Left ventricle myocardium superior (tissue), 1 donor: ENCODE data around the gene OR2A1. TPM values are rescaled to one million over a fixed set of nuclear protein-coding genes. Genes with fewer than 3 reads are reported as not detected.
"Not testable (repeated sequence)": the region's sequence is repeated elsewhere in the genome, so short reads cannot be mapped to it uniquely, and the experiment has no call there.

Source experiments
- ATAC-seq: fragments of 200-7000 bp; cut with Tn5 transposase; one replicate; pipeline ENCODE4 v1.9.1; 2020; ENCODE audit warnings: mild to moderate bottlenecking, moderate library complexity
- DNase-seq: peaks from one replicate; pipeline ENCODE4 v3.0.0-alpha.2; 2020
- intact Hi-C: fragments of 100-400 bp; cut with micrococcal nuclease; formaldehyde crosslinking; loops from one replicate; pipeline ENCODE4 v1.11.0; 2022
- total RNA-seq: library from RNA; stranded (reverse); fragmentation: NEBNext Ultra II Directional; extraction: Animal tissue kit (Norgen Biotek cat#: 25700); gene quantifications from one replicate; pipeline ENCODE4 v1.2.1, GENCODE V29; 2021
- donor health status: DM: no; HTN: yes; CAD: no; lungs with severe emphysema.

The OR2A1 gene
- total RNA-seq, 1 donor from 2014 or later, result not detected

DNA sequence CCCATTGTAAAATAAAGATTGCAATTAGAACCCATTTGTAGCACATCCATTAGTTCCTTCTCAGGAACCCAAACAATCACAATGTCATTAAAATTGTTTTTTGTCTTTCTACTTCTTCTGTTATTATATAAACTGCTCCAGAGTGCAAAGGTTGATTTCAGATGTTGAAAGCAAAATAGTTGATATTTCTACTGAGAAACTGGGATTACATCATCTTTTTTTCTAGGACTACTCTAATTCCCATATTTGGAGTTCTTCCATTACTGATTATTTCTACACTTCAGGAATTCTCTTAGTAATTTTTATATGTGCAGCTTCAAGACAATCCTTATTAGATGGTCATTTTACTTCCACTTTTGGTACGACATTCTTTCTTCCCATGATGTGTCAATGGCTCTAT is 5.3 kb downstream of the OR2A1 start:
- intact Hi-C loops, DNase-seq, ATAC-seq: not testable (repeated sequence)

DNA sequence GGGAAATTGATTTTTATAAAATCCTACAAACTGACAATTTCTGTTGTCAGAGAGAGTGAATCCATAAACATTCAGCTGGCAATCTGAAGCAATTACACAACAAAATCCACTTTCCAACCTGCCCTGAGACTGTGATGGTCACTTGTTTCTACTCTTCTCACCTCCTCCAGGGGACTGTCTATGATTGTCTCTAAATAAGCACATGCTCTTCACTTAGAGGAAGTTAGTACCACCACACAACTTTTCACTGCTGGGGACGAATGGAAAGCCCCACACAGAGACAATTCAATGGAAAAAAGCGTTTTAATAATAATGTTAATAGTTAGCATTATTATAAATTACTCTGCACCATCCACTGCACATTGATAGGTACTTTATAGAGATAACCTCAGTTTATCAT is 7.3 kb downstream of the OR2A1 start:
- ATAC-seq, DNase-seq, intact Hi-C loops: not testable (repeated sequence)

DNA sequence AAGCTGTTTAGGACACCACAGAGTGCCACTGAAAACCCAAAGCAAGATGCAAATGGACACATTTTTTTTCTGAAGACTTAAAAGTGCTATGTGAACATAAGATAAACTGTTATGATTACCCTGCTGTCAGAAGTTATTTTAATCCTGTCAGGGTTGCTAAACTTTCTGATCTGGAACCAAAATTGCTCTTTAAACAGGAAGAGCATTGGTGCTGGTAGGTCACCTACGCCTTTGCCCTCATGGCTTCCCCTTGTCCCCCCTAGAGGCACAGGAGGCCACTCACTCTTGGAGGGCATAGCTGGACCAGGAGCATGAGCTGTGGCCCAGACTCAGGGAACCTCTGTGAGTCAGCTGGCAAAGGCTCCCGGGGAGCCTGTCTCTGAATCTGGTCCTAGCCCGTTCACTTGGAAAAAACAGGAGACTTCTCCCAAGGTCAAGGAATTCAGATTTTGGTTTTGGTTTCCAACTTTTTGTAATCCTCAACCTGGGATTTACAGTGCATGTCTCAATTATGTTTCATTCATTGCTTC is 9.5 kb downstream of the OR2A1 start:
- intact Hi-C loops, ATAC-seq, DNase-seq: not testable (repeated sequence)

DNA sequence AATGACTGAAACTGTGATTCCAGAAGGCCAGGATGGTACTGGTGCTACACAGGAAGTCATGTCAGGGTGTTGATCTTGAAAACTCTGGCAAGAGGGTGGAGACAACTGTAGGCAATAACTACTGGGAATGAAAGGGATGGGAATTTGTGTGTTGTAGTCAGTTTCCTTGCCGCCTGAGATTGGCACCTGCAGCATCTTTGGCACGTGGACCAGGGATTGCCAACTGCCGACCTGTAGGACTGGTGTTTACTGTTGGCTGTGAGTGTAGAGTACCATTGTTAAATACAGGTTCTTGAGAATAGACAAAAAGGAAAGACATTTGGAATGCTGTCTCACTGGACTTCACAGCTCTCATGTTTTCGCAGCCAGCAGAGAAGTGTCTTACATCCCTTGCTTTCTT is 11.1 kb downstream of the OR2A1 start:
- peak; percentile 28 for DNase-seq
- ATAC-seq, intact Hi-C loops: not testable (repeated sequence)

DNA sequence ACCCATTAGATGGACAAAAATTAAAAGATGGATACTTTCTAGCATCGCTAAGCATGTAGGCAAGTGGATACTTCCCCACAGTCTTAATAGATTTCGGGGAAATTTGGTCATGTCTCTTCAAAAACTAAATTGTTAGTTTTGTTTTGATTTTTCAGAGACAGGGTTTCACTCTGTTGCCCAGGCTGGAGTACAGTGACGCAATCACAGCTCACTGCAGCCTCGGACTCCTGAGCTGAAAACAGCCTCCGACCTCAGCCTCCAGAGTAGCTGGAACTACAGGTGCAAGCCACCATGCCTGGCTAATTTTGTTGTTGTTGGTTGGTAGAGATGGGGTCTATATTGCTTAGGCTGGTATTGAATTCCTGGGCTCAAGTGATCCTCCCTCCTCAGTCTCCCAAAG is 13.6 kb downstream of the OR2A1 start:
- DNase-seq, result peak; percentile 10
- intact Hi-C loops, ATAC-seq: not testable (repeated sequence)

DNA sequence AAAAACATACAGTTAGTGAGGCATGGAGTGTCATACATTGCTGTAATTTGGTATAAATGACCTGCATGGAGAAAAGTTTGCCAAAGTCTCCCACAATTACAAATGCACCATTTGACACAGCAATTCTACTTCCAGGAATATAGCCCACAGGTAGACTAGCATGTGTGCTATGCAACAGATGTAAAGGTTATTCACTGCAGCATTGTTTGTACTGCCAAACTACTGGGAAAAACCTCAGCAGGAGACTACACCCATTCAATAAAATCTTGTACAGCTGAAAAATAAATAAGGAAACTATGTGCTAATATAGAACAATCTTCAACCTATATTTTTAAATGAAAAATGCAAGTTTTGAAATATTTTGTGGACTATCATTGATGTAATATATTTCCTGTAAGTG is 17.8 kb downstream of the OR2A1 start:
- ATAC-seq, intact Hi-C loops, DNase-seq: not testable (repeated sequence)

DNA sequence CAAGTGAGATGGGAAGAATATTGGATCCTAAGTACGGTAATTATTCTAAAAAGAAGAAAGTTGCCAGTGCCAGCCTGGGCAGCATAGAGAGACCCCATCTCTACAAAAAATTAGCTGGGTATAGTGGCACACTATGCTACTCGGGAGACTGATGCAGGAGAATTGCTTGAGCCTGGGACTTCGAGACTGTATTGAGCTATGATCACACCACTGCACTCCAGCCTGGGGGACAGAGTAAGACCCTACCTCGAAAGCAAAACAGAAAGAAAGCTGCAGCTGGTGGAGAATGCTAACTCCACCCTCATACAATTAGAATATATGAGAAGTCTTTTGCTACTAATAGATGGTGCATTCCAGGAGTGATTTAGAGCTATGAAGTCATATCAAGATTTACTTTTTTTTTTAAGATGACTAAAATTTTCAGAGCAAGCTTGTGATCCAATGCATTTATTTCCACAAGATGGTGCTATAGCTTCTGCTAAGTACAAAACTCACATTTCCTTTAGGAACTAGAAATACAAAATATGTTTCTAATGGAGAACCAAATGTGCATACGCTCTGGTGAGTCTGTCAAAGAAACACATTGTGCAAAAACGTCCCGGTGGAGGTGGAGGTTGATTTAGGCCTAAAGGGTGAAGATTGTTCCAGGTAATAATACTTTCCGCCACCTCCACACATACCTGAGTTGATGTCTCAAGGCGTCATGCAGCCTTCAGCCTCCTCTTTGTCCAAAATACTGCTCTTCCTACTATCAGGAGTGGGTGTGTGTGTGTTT is 19.2 kb downstream of the OR2A1 start:
- intact Hi-C loops, DNase-seq: not testable (repeated sequence)
- ATAC-seq, result peak; percentile 41

DNA sequence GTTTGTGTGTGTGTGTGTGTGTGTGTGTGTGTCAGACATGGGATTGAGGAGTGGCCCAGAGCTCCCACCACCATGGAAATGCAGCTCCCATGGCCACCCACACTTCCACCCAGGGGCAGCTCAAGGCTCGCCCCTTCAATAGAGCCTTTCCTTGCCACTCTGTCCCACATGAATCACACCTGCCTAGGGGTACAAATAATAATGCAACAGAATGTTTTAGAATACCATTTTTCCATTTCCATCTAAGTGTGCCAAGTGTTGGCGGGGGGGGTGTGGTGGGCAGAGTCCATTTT is 19.7 kb downstream of the OR2A1 start:
- intact Hi-C loops, DNase-seq: not testable (repeated sequence)
- peak; percentile 32 for ATAC-seq

DNA sequence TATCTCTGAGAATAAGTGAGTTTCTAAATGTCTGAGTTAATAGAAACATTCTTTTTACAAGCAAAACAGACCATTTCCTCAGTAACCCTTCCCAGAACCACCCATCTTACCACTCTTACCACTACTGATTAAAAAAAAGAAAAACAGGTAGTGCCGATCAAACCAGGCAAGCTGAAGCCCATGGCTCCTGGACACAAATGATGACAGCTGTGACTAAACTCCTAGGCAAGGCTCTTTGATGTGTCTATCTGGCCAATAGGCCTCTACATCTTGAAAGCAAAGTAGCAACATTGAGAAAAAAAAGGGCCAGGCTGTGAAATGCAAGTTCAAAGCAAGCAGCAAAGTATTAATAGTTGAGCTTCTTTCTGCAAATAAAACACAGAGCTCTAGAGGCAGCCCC is 36.4 kb downstream of the OR2A1 start:
- ATAC-seq, DNase-seq, intact Hi-C loops: not testable (repeated sequence)

DNA sequence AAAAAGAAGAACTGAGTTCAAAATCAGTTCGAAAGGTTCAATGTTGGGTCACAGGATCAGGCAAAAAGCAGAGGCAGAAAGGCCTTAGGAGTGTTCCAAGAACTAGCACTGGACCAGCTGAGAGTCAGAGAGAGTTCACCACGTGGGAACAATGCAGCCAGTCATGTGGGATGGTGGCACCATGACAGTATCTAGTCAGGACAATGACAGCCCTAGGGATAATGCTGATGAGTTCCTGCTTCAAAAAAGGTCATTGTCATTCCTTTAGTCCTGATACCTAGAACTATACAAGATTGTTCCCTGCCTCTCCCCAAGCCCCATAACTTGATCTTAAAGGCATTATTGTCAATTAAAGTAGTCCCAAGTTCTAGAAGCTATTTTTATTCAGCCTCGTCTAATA is 39.4 kb downstream of the OR2A1 start:
- intact Hi-C loops, DNase-seq: not testable (repeated sequence)

DNA sequence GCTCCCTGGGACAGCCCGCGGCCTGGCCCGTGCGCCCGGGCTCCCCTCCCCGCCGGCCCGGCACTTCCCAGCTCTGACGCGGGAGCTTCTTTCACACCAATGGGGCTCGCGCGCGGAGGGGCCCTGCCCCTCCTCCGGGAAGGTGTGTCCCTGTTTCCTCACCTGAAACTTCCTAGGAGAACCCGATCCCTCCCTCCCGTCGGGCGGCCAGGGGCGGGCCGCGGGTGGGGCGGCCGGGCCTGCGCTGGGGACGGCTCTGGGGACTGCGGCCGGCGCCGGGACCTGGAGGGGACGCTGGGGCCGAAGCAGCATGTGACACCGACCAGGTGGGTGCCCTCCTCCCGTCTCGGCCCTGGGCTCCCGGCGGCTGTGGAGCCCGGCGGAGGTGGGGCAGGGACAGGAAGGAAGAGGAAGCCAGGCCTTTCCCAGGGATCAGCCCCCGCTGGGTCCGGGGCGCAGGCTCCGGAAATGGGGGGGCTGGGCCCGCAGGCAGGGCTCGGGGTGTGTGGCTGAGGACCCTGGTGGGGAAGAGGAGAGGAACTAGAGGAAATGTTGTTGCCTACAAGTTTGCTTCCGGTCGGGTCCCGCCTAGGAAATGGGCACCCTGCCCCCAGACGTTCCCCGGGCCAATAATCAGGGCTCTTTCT is 43.1 kb downstream of the OR2A1 start, which contains the start of gene ARHGEF5:
TSS of gene ARHGEF5 (plus strand) at position 227 of the 647 bp plus-strand sequence. CDS start 7,268 bp downstream, outside the sequence.
- DNase-seq, intact Hi-C loops: not testable (repeated sequence)
- ATAC-seq, result peak; percentile 91

More for the DNA sequence above, 39.4 kb downstream of the OR2A1 start:
- not testable (repeated sequence) for ATAC-seq

DNA sequence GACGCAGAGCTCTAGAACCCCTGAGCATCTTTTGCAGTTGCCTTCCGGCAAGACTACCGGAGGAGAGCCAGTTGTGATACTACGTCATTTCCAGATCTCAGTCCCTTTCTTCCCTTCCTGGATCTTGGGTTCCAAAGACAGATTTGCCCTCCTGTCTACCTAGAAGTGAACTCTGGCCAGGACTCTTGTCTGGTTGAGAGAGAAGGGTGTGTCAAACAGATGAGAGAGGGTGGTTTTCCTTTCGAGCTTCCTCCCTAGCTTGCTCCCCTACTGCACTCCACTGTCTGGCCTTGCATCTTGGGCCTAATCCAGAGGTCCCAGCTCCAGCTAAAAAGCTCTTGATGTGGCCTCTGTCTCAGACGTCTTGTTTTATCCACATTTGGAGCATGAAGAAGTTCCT is 44.0 kb downstream of the OR2A1 start:
- ATAC-seq, DNase-seq, intact Hi-C loops: not testable (repeated sequence)

DNA sequence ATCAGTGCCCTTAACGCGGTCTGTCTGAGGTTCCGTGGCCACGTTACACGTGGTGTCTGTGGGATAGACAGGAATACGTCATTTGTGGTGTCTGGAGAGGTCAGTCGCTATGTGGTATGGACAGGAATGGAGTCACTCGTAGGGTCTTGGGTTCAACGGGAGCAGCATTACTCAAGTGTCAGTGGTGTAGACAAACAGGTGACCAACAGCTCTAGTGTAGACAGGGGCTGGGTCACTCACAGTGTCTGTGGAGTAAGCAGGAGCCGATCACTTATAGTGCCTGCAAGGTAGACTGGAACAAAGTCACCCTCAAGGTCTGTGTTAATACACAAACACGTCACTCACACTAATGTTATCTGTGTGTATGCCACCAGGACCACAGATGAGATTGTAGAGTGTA is 44.6 kb downstream of the OR2A1 start:
- intact Hi-C loops, ATAC-seq, DNase-seq: not testable (repeated sequence)

DNA sequence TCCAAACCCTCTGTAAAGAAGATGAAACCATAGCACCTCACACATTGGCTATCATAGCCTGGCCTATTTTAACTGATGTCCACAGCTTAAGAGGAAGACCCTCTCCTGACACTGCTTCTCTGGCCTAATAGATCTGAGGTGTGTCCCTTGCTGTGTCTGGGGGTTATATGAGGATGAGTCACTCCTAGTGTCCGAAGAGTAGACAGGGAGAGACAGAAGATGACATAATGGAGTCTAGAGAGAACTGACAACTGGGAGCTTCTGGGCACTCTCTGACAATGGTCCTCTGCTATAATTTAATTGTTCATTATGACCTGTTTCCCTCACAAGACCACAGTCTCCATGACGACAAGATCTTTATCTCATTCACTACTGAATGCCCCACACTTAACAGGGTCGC is 49.8 kb downstream of the OR2A1 start:
- DNase-seq, ATAC-seq, intact Hi-C loops: not testable (repeated sequence)

DNA sequence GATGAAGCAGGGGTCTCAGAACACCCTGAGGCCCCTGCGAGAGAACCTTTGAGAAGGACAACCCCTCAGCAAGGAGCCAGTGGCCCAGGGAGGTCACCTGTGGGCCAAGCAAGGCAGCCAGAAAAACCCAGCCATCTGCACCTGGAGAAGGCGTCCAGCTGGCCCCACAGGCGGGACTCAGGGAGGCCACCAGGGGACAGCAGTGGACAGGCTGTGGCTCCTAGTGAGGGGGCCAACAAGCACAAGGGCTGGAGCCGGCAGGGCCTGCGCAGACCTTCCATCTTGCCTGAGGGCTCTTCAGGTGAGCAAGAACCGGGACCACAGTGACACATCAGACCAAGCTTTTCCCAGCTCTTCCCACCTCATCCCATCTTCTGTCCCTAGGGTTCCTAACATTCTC is 53.3 kb downstream of the OR2A1 start:
- DNase-seq, ATAC-seq, intact Hi-C loops: not testable (repeated sequence)

DNA sequence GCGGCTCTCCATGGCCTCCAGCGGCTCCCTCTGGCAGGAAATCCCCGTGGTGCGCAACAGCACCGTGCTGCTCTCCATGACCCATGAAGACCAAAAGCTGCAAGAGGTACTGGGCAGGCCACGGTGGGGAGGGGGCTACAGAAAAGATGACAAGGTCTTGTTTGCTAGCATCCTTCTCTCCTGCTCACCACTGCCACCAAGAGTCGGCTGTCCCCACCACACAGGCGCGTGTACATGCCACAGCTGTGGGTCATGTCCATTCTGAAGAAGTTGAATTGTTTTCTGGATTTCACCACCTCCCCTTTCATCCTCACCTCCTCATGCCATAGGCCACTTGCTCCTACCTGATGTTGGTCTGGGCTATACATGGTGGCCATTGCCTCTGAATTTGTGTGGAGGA is 55.0 kb downstream of the OR2A1 start:
- ATAC-seq, intact Hi-C loops, DNase-seq: not testable (repeated sequence)

DNA sequence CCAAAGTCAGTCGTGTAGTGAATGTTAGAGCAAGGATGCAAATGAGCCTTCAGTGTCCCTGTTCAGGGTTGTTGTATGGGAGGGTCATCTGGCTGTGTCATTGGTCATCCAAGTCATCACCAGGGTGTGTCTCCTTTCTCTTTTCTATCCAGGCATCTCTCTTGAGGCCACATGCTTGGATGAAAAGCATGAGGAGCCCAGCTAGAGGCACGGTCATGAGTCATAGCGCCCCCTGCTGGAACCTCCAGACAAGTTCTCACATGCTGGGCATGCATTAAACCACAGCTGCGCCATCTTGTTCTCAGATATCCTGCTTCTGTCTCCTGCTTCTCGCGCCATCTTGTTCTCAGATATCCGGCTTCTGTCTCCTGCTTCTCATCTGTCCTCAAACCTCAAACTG is 57.0 kb downstream of the OR2A1 start:
- DNase-seq, ATAC-seq, intact Hi-C loops: not testable (repeated sequence)
